Glutamatergic neuron (in vitro differentiated cells): Measurements from ENCODE around the gene U2AF1L4. TPM values are rescaled to one million over a fixed set of nuclear protein-coding genes. Genes with fewer than 3 reads are reported as not detected.

Source experiments
- DNase-seq: peaks from one replicate; pipeline ENCODE4 v3.0.0; 2022
- H3K27ac Mint-ChIP-seq: one replicate; pipeline ENCODE4 v1.8.0; 2020; ENCODE audit warnings: mild to moderate bottlenecking, mixed read lengths, inconsistent platforms; ENCODE audit not compliant: unreplicated experiment
- H3K27me3 Mint-ChIP-seq: one replicate; pipeline ENCODE4 v1.8.0; 2020; ENCODE audit warnings: mild to moderate bottlenecking, moderate library complexity, mixed read lengths, inconsistent platforms; ENCODE audit not compliant: unreplicated experiment
- H3K36me3 Mint-ChIP-seq: one replicate; pipeline ENCODE4 v1.8.0; 2020; ENCODE audit warnings: mild to moderate bottlenecking, mixed read lengths, inconsistent platforms; ENCODE audit not compliant: unreplicated experiment
- H3K4me1 Mint-ChIP-seq: one replicate; pipeline ENCODE4 v1.8.0; 2020; ENCODE audit warnings: mild to moderate bottlenecking, low read depth, mixed read lengths, inconsistent platforms; ENCODE audit not compliant: unreplicated experiment
- H3K4me3 Mint-ChIP-seq: one replicate; pipeline ENCODE4 v1.8.0; 2020; ENCODE audit warnings: mild to moderate bottlenecking, mixed read lengths, inconsistent platforms; ENCODE audit not compliant: unreplicated experiment
- H3K9me3 Mint-ChIP-seq: one replicate; pipeline ENCODE4 v1.8.0; 2020; ENCODE audit warnings: mild to moderate bottlenecking, moderate library complexity, mixed read lengths, inconsistent platforms; ENCODE audit not compliant: unreplicated experiment
- CTCF ChIP-seq: fragments of 200-600 bp; sonication (generic); IDR thresholded peaks from one replicate; pipeline ENCODE4 v1.5.0; 2021; ENCODE audit not compliant: partially characterized antibody, unreplicated experiment
- total RNA-seq: library from RNA; stranded (reverse); fragmentation: NEBNext Ultra II Directional; extraction: Animal tissue kit (Norgen Biotek cat#: 25700); gene quantifications from one replicate; pipeline ENCODE4 v1.2.1, GENCODE V29; 2021; ENCODE audit not compliant: unreplicated experiment

Gene U2AF1L4
- total RNA-seq, 1 donor from 2014 or later = 24.3 TPM

DNA sequence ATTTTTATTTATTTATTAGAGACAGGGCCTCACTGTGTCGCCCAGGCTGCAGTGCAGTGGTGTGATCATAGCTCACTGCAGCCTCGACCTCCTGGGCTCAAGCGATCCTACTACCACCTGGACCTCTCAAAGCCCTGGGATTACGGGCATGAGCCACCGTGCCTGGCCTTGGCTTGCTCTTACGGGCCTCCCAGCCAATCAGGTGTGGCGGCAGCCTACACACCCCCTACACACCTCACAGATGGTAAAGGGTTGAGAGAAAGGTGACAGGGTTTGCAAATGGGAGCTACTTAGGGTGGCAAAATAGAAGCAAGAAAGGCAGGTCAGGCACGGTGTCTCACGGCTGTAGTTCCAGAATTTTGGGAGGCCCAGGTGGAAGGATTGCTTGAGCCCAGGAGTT, 41.9 kb downstream of the U2AF1L4 start:
- TF ChIP-seq CTCF = no peak
- peaks cover 2% of the 10 kb centered on the region for H3K9me3 Mint-ChIP-seq
- H3K4me1 Mint-ChIP-seq = no peaks in the 10 kb centered on the region
- peaks cover 4% of the 10 kb centered on the region for H3K27me3 Mint-ChIP-seq
- no peak overlapping the region for H3K4me3 Mint-ChIP-seq
- H3K36me3 Mint-ChIP-seq = no peaks in the 10 kb centered on the region
- H3K27ac Mint-ChIP-seq = no peak overlapping the region
- DNase-seq = no peak

GRCh38 chr19:35702223-35703012, 42.8 kb downstream of the U2AF1L4 start:
- DNase-seq = peak; percentile 91
- H3K4me3 Mint-ChIP-seq = peak overlapping the region; percentile 100
- H3K27me3 Mint-ChIP-seq = peaks cover 4% of the 10 kb centered on the region
- H3K4me1 Mint-ChIP-seq = no peaks in the 10 kb centered on the region
- peak overlapping the region; percentile 93 for H3K27ac Mint-ChIP-seq
- H3K9me3 Mint-ChIP-seq = peaks cover 2% of the 10 kb centered on the region
- no peaks in the 10 kb centered on the region for H3K36me3 Mint-ChIP-seq
- no peak for TF ChIP-seq CTCF

DNA sequence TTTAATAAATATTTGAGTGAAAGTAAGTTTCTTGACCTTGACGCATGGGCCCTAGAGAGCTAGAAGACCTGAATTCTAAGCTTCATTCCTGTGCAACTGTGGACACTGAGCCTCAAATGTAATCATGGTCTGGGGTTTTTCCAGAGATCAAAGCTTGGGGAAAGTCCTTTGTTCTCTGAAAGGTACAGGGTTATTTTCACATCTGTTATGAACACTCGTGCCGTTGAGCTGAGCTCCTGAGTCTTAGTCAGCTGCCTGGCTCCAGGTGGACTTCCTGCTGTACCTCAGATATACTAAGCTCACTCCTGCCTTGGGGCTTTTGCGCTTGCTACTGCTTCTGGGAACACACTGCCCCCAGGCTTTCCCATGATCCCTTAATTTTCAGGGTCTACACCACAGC, 48.4 kb downstream of the U2AF1L4 start:
- Mint-ChIP-seq H3K9me3 (no peaks in the 10 kb centered on the region), H3K4me1 (no peaks in the 10 kb centered on the region), H3K36me3 (no peaks in the 10 kb centered on the region), H3K4me3 (no peak overlapping the region), H3K27ac (no peak overlapping the region), H3K27me3 (no peaks in the 10 kb centered on the region)
- no peak for DNase-seq
- no peak for TF ChIP-seq CTCF

DNA sequence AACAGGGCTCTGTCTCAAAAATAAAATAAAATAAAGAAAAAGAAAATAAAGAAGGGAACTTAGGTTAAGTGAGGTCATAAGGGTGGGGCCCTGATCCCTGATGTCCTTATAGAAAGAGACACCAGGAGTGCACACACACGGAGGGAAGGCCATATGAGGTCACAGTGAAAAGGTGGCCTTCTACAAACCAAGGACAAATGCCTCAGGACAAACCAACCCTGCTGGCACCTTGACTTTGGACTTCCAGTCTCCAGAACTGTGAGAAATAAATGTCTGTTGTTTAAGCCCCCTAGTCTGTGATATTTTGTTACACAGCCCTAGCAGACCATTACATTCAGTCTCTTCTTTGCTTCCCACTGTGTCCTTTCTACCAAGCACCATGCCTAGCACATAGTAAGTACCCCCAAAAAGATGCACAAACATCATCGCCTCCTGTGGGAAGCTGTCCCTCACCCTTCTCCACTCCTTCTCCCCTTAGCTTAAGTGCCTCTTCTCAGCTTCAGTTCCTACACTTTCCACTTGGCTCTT, 49.3 kb downstream of the U2AF1L4 start:
- no peak for DNase-seq
- Mint-ChIP-seq H3K4me1 (no peaks in the 10 kb centered on the region), H3K27me3 (no peaks in the 10 kb centered on the region), H3K27ac (no peak overlapping the region), H3K4me3 (no peak overlapping the region), H3K9me3 (no peaks in the 10 kb centered on the region), H3K36me3 (no peaks in the 10 kb centered on the region)
- TF ChIP-seq CTCF = no peak
